Keratinocyte (primary cell): Measurements from ENCODE around the gene CBFA2T3. TPM values are rescaled to one million over a fixed set of nuclear protein-coding genes. Genes with fewer than 3 reads are reported as not detected.

Experiments
- DNase-seq: peaks from one replicate; pipeline ENCODE4 v3.0.0-alpha.2; 2011; ENCODE audit warnings: low read depth, missing footprints, low spot score
- FAIRE-seq: peaks from 2 replicates; lab custom pipeline; 2011; peaks lifted over from hg19 to GRCh38; lab: Jason Lieb, UNC
- H2AFZ ChIP-seq: 2 replicates; pipeline ENCODE4 v1.6.0; 2012; ENCODE audit warnings: low read length, control low read depth, inconsistent platforms; ENCODE audit not compliant: control insufficient read depth
- H3K27ac ChIP-seq: 2 replicates; pipeline ENCODE4 v1.5.1; 2011; ENCODE audit warnings: low read length; ENCODE audit not compliant: control insufficient read depth, insufficient read depth
- H3K27me3 ChIP-seq: 3 replicates; pipeline ENCODE4 v1.6.0; 2011; ENCODE audit warnings: low read length; ENCODE audit not compliant: control insufficient read depth, insufficient read depth; ENCODE audit errors: extremely low read depth
- H3K36me3 ChIP-seq, 2 experiments: 2 replicates in 1 of 2; 3 replicates in 1 of 2; pipeline ENCODE4 v1.5.1; 2011; ENCODE audit warnings: low read length in 2 of 2, mild to moderate bottlenecking in 1 of 2; ENCODE audit not compliant: control insufficient read depth in 2 of 2, insufficient read depth in 2 of 2; ENCODE audit errors: extremely low read depth in 1 of 2
- H3K4me1 ChIP-seq: 3 replicates; pipeline ENCODE4 v1.5.1; 2011; ENCODE audit warnings: low read length; ENCODE audit not compliant: control insufficient read depth, insufficient read depth; ENCODE audit errors: extremely low read depth
- H3K4me2 ChIP-seq: 3 replicates; pipeline ENCODE4 v1.6.0; 2011; ENCODE audit warnings: low read depth, low read length; ENCODE audit not compliant: control insufficient read depth, insufficient read depth; ENCODE audit errors: extremely low read depth
- H3K4me3 ChIP-seq, 3 experiments: fragments of 200-600 bp in 1 of 3; sonication (generic) in 1 of 3; 2 replicates in 2 of 3; 3 replicates in 1 of 3; pipeline ENCODE4 v1.5.1; 2011 to 2016; ENCODE audit warnings: low read length in 3 of 3, mild to moderate bottlenecking in 3 of 3, control low read depth in 2 of 3, inconsistent platforms in 1 of 3, low read depth in 1 of 3, mixed read lengths in 1 of 3, mixed run types in 1 of 3, moderate library complexity in 1 of 3; ENCODE audit not compliant: control insufficient read depth in 2 of 3, insufficient read depth in 2 of 3; ENCODE audit errors: extremely low read depth in 1 of 3
- H3K79me2 ChIP-seq: 2 replicates; pipeline ENCODE4 v1.6.0; 2012; ENCODE audit warnings: low read length; ENCODE audit not compliant: control insufficient read depth, insufficient read depth
- H3K9ac ChIP-seq: 3 replicates; pipeline ENCODE4 v1.6.0; 2011; ENCODE audit warnings: low read length; ENCODE audit not compliant: control insufficient read depth, insufficient read depth; ENCODE audit errors: extremely low read depth
- H3K9me1 ChIP-seq: 3 replicates; pipeline ENCODE4 v1.6.0; 2011; ENCODE audit warnings: low read length; ENCODE audit not compliant: control insufficient read depth, insufficient read depth; ENCODE audit errors: extremely low read depth
- H3K9me3 ChIP-seq: 2 replicates; pipeline ENCODE4 v1.5.1; 2012; ENCODE audit warnings: low read depth, low read length; ENCODE audit not compliant: control insufficient read depth
- H4K20me1 ChIP-seq: 3 replicates; pipeline ENCODE4 v1.6.0; 2011; ENCODE audit warnings: low read length; ENCODE audit not compliant: control insufficient read depth, insufficient read depth; ENCODE audit errors: extremely low read depth
- EZH2 ChIP-seq: IDR thresholded peaks from one replicate; pipeline ENCODE4 v1.6.1; 2012; ENCODE audit warnings: inconsistent platforms, mild to moderate bottlenecking, low read length, moderate library complexity
- dilution Hi-C: fragments of 300-500 bp; cut with MboI; formaldehyde crosslinking; loops from one replicate; pipeline ENCODE4 v1.7.0; 2020; ENCODE audit warnings: low sequenced_read_pairs; ENCODE audit not compliant: extremely low pct_ligation_motif_present
- polyA plus RNA-seq, 5 experiments: library from polyadenylated mRNA; depleted of rRNA in 3 of 5; stranded (reverse) in 3 of 5; stranded (forward) in 1 of 5; unstranded in 1 of 5; fragments of >200 nt; gene quantifications; 1 replicate in 1 of 5; 2 replicates in 3 of 5; 3 replicates in 1 of 5; pipeline versions ENCODE4 v1.2.1 to v1.2.3, GENCODE V29; 2011 to 2012; ENCODE audit warnings: missing spikeins in 2 of 5, low read depth in 1 of 5, low replicate concordance in 1 of 5
- TF ChIP-seq, protein P1 (sequence below), 3 experiments: IDR thresholded peaks in 1 of 3; conservative IDR thresholded peaks in 1 of 3; optimal IDR thresholded peaks in 1 of 3; 2 replicates in 2 of 3; 3 replicates in 1 of 3; pipeline versions ENCODE3 to v1.5.1; 2011; ENCODE audit warnings: low read length in 3 of 3, mild to moderate bottlenecking in 3 of 3, moderate library complexity in 2 of 3, control low read depth in 1 of 3, inconsistent platforms in 1 of 3; ENCODE audit not compliant: insufficient read depth in 2 of 3; ENCODE audit errors: extremely low read depth in 1 of 3

The CBFA2T3 gene
- polyA plus RNA-seq, 1 donor (not counting 4 experiments of a cell fraction or from before 2014, with no cell fraction given): 0.08 TPM

DNA sequence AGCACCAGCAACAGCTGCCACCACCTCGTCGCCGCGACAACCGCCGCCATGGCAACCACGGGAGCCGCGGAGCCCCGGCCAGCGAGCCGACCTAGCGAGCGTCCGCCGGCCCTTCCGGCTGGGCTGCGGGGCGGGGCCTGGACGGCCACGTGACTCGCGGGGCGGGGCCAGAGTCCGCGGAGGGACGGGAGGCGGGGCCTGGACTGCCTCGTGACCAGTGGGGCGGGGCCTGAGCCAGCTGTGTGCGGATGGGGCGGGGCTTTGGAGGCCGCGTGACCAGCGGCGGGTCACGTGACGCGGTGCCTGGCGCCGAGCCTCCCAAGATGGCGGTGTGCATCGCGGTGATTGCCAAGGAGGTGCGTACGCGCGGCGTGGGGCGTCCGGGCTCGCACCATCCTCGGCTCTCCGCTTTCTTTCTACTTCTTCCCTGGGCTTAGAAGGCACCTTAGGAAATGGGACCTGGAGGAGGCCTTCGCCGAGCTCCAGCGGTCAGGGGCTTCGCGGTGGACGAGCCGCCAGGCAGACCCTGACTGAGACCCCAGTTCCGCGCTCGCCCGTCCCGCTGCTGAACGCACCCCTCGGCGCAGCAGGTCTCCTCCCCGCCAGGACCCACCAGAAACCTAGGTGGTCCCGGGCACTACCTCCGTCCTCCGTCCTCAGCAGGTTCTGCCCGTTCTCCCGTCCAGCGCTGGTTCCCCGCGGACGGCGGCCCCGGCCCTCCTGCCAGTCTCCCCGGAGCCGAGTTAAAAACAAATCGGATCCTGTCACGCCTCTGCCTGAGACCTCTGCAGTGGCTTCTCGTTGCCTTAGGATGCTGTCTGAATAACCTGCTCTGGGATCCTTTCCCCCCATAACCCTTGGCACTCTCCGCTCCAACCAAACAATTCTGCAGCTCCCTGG, 119.9 kb downstream of the CBFA2T3 start, which contains the start of the genes GALNS and TRAPPC2L:
TSS of gene GALNS (minus strand) at position 120 of the 900 bp plus-strand sequence. CDS start at position 50, 70 bp downstream.
TSS of gene TRAPPC2L (plus strand) at position 300 of the 900 bp plus-strand sequence. CDS start at position 324, 24 bp downstream.
- TF ChIP-seq EZH2: no peak
- TF ChIP-seq, protein P1, sequence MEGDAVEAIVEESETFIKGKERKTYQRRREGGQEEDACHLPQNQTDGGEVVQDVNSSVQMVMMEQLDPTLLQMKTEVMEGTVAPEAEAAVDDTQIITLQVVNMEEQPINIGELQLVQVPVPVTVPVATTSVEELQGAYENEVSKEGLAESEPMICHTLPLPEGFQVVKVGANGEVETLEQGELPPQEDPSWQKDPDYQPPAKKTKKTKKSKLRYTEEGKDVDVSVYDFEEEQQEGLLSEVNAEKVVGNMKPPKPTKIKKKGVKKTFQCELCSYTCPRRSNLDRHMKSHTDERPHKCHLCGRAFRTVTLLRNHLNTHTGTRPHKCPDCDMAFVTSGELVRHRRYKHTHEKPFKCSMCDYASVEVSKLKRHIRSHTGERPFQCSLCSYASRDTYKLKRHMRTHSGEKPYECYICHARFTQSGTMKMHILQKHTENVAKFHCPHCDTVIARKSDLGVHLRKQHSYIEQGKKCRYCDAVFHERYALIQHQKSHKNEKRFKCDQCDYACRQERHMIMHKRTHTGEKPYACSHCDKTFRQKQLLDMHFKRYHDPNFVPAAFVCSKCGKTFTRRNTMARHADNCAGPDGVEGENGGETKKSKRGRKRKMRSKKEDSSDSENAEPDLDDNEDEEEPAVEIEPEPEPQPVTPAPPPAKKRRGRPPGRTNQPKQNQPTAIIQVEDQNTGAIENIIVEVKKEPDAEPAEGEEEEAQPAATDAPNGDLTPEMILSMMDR (optimal IDR thresholded peaks at IDR 0.05 in 1 of 3, IDR thresholded peaks at IDR 0.05 in 1 of 3, conservative IDR thresholded peaks at IDR 0.05 in 1 of 3; ENCODE audit: extremely low read depth in 1 of 3, insufficient read depth in 2 of 3, low read length in 3 of 3): peak in 1 of 3 experiments; percentile 6
- FAIRE-seq (no peak), DNase-seq (peak; percentile 67)
- Histone ChIP-seq H3K27ac (peak within 1 kb of the TSS; percentile 19), H3K4me2 (peak within 1 kb of the TSS; percentile 75), H4K20me1 (no peaks in the 10 kb centered on the region), H3K27me3 (no peaks in the 10 kb centered on the region), H3K9me1 (no peaks in the 10 kb centered on the region), H3K36me3 (peaks cover 7 to 14% of the 10 kb centered on the region in 2 experiments), H3K79me2 (peaks cover 5% of the 10 kb centered on the region), H3K9ac (peak within 1 kb of the TSS; percentile 94), H3K4me3 (peak within 1 kb of the TSS; percentile 70 to 100 (median 82)), H3K9me3 (no peaks in the 10 kb centered on the region), H2AFZ (peak within 1 kb of the TSS; percentile 98), H3K4me1 (peaks cover 5% of the 10 kb centered on the region)
- dilution Hi-C loops: no loop called here

DNA sequence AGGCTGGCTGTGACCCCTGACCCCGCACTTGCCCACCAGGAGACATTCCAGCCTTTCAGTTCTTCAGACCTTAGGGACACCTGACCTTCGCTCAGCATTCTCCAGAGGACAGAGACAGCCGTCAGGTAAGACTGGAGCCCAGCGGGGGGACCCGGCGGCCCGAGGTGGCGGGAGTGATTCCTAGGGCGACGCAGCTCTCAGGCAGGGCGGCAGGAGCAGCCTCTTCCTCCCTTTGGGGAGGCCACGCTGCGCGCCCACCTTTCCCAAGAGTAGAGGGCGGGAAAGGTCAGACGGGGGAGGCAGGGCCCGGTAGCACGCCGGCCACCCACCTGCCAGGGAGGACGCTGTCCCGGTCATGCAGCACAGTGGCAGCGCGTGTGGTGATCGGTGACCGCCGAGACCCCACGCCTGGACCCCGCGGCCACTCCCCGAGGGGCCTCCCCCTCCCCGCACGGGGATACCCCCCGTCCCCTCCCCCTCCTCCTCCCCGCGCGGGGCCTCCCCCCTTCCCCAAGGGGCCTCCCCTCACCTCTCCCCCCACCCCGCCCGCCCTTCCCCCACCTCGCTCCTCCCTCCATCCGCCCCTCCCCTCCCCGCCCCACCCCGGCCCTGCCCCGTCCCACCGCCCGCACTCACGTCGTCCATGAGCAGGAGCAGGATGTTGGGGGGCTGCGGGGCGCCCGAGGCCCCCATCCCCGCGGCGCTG, 120.7 kb downstream of the CBFA2T3 start:
- Histone ChIP-seq H2AFZ (peak overlapping the region; percentile 68), H3K36me3 (peaks cover 7 to 12% of the 10 kb centered on the region in 2 experiments), H3K27ac (no peak overlapping the region), H3K9ac (peak overlapping the region; percentile 94), H4K20me1 (no peaks in the 10 kb centered on the region), H3K27me3 (no peaks in the 10 kb centered on the region), H3K9me3 (no peaks in the 10 kb centered on the region), H3K4me3 (peak overlapping the region; percentile 70 to 100 (median 82)), H3K4me2 (peak overlapping the region; percentile 69), H3K4me1 (peaks cover 5% of the 10 kb centered on the region), H3K9me1 (no peaks in the 10 kb centered on the region), H3K79me2 (peaks cover 5% of the 10 kb centered on the region)
- DNase-seq: no peak
- no peak for TF ChIP-seq EZH2
- TF ChIP-seq, protein P1 (optimal IDR thresholded peaks at IDR 0.05 in 1 of 3, IDR thresholded peaks at IDR 0.05 in 1 of 3, conservative IDR thresholded peaks at IDR 0.05 in 1 of 3; ENCODE audit: extremely low read depth in 1 of 3, insufficient read depth in 2 of 3, low read length in 3 of 3): no peak
- no peak for FAIRE-seq
- dilution Hi-C loops: no loop called here
